Measurements from ENCODE around the gene ZNF804A. TPM values are rescaled to one million over a fixed set of nuclear protein-coding genes. Genes with fewer than 3 reads are reported as not detected.

The ZNF804A gene
- total and polyA plus RNA-seq, 5 donors from 2014 or later, result not detected

DNA sequence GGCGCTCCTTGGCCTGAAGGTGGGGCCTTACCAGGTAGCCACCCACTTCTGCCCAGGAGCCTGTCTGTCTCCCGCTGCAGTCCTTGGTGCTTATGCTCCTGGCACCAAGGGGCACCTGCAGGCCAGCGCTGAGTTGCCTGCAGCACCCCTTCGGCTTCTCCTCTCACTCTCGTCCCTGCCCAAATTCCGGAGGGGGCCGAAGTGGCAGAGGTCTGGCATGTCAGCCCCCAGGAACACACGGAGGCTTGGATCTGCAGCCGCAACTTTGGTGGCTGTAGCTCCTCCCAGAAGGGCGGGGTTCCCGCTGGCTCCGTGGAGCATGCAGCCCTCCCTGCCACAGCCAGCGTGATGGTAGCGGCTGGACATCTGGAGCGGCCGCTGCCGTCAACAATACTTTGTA, 37.7 kb upstream of the ZNF804A start:
- ATAC-seq (ENCODE audit: low read depth in 2 of 2) (no peak), DNase-seq (no peak)
- no peaks in the 10 kb centered on the region for H3K27me3 Mint-ChIP-seq
- no peak overlapping the region for H3K4me3 Mint-ChIP-seq
- H3K27me3 ChIP-seq (ENCODE audit: control insufficient read depth, insufficient read depth, low read length), result no peaks in the 10 kb centered on the region
- H3K27ac ChIP-seq (ENCODE audit: insufficient read depth, low read length, poor library complexity, severe bottlenecking), result no peak overlapping the region
- H3K4me1 ChIP-seq (ENCODE audit: control insufficient read depth, insufficient read depth, low read length, poor library complexity, severe bottlenecking), result no peaks in the 10 kb centered on the region
- no peaks in the 10 kb centered on the region for H3K36me3 ChIP-seq (ENCODE audit: control insufficient read depth, insufficient read depth, low read length)
- H3K36me3 Mint-ChIP-seq, result no peaks in the 10 kb centered on the region
- H3K9me3 Mint-ChIP-seq, result peaks cover 4 to 12% (median 8%) of the 10 kb centered on the region in 7 donors
- no peak overlapping the region for H3K4me3 ChIP-seq (ENCODE audit: low read depth, low read length)
- H3K9me3 ChIP-seq (ENCODE audit: control insufficient read depth in 2 of 2, low read length in 2 of 2), result peaks cover 0 to 4% of the 10 kb centered on the region in 2 experiments
- H3K27ac Mint-ChIP-seq, result no peak overlapping the region
- H3K4me1 Mint-ChIP-seq, result no peaks in the 10 kb centered on the region

DNA sequence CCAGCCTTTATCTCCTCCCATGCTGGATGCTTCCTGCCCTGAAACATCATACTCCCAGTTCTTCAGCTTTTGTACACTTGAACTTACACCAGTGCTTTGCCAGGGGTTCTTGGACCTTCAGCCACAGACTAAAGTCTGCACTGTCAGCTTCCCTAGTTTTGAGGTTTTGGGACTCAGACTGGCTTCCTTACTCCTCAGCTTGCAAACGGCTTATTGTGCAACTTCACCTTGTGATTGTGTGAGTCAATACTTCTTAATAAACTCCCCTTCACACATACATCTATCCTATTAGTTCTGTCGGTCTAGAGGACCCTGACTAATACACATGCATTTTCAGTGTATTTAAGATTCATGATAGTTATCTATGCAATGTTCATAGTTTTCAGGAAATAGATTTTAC, 35.8 kb upstream of the ZNF804A start:
- H3K27me3 Mint-ChIP-seq, result no peaks in the 10 kb centered on the region
- H3K4me3 Mint-ChIP-seq, result no peak overlapping the region
- no peaks in the 10 kb centered on the region for H3K36me3 Mint-ChIP-seq
- Histone ChIP-seq H3K36me3 (ENCODE audit: control insufficient read depth, insufficient read depth, low read length) (no peaks in the 10 kb centered on the region), H3K4me3 (ENCODE audit: low read depth, low read length) (no peak overlapping the region), H3K27ac (ENCODE audit: insufficient read depth, low read length, poor library complexity, severe bottlenecking) (no peak overlapping the region), H3K9me3 (ENCODE audit: control insufficient read depth in 2 of 2, low read length in 2 of 2) (peaks cover 0 to 4% of the 10 kb centered on the region in 2 experiments), H3K4me1 (ENCODE audit: control insufficient read depth, insufficient read depth, low read length, poor library complexity, severe bottlenecking) (no peaks in the 10 kb centered on the region), H3K27me3 (ENCODE audit: control insufficient read depth, insufficient read depth, low read length) (no peaks in the 10 kb centered on the region)
- ATAC-seq (ENCODE audit: low read depth in 2 of 2) (no peak), DNase-seq (no peak)
- H3K9me3 Mint-ChIP-seq, result peaks cover 4 to 17% (median 8%) of the 10 kb centered on the region in 7 donors
- no peak overlapping the region for H3K27ac Mint-ChIP-seq
- no peaks in the 10 kb centered on the region for H3K4me1 Mint-ChIP-seq

DNA sequence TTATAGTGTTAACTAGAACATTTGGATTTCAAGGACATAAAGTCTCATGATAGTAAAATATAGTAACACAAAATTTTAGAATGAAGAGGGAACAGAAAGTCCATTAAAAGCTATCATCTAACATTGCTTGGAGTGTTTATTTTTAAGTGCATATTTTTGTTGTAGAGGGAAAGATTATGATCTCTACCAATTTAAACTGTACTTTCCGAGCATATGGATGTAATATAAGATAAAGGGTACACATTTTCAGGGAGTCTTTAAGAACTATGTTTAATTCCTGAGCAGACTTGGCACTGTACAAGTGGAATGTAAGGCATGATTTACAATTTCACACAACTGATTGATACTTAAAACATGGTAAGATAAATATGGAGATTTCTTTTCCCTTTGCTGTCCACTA, 34.2 kb upstream of the ZNF804A start:
- Histone ChIP-seq H3K27ac (ENCODE audit: insufficient read depth, low read length, poor library complexity, severe bottlenecking) (no peak overlapping the region), H3K9me3 (ENCODE audit: control insufficient read depth in 2 of 2, low read length in 2 of 2) (peaks cover 0 to 4% of the 10 kb centered on the region in 2 experiments), H3K4me1 (ENCODE audit: control insufficient read depth, insufficient read depth, low read length, poor library complexity, severe bottlenecking) (no peaks in the 10 kb centered on the region), H3K36me3 (ENCODE audit: control insufficient read depth, insufficient read depth, low read length) (no peaks in the 10 kb centered on the region), H3K27me3 (ENCODE audit: control insufficient read depth, insufficient read depth, low read length) (no peaks in the 10 kb centered on the region), H3K4me3 (ENCODE audit: low read depth, low read length) (no peak overlapping the region)
- H3K27ac Mint-ChIP-seq, result no peak overlapping the region
- no peaks in the 10 kb centered on the region for H3K36me3 Mint-ChIP-seq
- no peak overlapping the region for H3K4me3 Mint-ChIP-seq
- ATAC-seq (ENCODE audit: low read depth in 2 of 2), result no peak
- peaks cover 2 to 17% (median 7%) of the 10 kb centered on the region in 7 donors for H3K9me3 Mint-ChIP-seq
- no peak for DNase-seq
- H3K27me3 Mint-ChIP-seq, result no peaks in the 10 kb centered on the region
- H3K4me1 Mint-ChIP-seq, result no peaks in the 10 kb centered on the region

DNA sequence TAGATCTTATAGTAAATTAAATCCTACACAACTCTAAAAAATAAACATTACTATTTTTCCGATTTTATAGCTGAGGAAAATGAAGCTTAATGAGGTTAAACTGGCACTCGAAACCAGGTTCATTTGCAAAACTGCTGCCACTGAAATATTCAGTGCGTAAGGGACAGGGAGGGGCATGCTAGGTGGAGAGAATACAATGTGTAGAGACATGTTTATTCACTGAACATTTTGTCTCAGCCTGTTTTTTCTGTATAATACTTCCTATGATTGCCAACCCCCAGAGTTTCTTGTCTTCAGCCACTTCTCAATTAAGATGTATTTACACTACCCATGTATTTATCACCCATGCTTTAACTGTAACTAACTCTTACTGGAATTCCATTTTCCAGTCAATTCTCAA, 31.6 kb upstream of the ZNF804A start:
- no peak overlapping the region for H3K4me3 ChIP-seq (ENCODE audit: low read depth, low read length)
- no peaks in the 10 kb centered on the region for H3K4me1 Mint-ChIP-seq
- no peaks in the 10 kb centered on the region for H3K9me3 ChIP-seq (ENCODE audit: control insufficient read depth in 2 of 2, low read length in 2 of 2)
- H3K27ac ChIP-seq (ENCODE audit: insufficient read depth, low read length, poor library complexity, severe bottlenecking), result no peak overlapping the region
- no peaks in the 10 kb centered on the region for H3K36me3 Mint-ChIP-seq
- H3K27me3 Mint-ChIP-seq, result no peaks in the 10 kb centered on the region
- no peak overlapping the region for H3K27ac Mint-ChIP-seq
- no peaks in the 10 kb centered on the region for H3K4me1 ChIP-seq (ENCODE audit: control insufficient read depth, insufficient read depth, low read length, poor library complexity, severe bottlenecking)
- ATAC-seq (ENCODE audit: low read depth in 2 of 2) (no peak), DNase-seq (no peak)
- H3K36me3 ChIP-seq (ENCODE audit: control insufficient read depth, insufficient read depth, low read length), result no peaks in the 10 kb centered on the region
- no peak overlapping the region for H3K4me3 Mint-ChIP-seq
- no peaks in the 10 kb centered on the region for H3K27me3 ChIP-seq (ENCODE audit: control insufficient read depth, insufficient read depth, low read length)
- peaks cover 2 to 9% (median 4%) of the 10 kb centered on the region in 7 donors for H3K9me3 Mint-ChIP-seq

DNA sequence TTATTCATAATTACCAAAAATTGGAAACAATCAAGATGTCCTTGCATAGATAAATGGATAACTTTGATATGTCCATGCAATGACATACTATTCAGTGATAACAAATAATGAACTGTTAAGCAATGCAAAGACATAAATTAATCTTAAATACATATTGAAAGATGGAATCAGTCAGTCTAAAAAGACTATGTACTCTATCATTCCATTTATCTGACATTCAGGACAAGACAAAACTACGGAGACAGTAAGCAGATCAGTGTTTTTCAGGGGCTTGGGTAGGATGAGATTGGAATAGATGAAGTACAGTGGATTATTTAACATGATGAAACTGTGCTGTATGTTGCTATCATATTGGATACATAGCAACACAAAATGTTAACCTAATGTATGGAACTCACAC, 21.3 kb upstream of the ZNF804A start:
- H3K4me3 Mint-ChIP-seq, result no peak overlapping the region
- no peak overlapping the region for H3K4me3 ChIP-seq (ENCODE audit: low read depth, low read length)
- H3K27ac Mint-ChIP-seq, result no peak overlapping the region
- no peak for ATAC-seq (ENCODE audit: low read depth in 2 of 2)
- no peak overlapping the region for H3K27ac ChIP-seq (ENCODE audit: insufficient read depth, low read length, poor library complexity, severe bottlenecking)
- H3K36me3 Mint-ChIP-seq, result no peaks in the 10 kb centered on the region
- no peaks in the 10 kb centered on the region for H3K27me3 ChIP-seq (ENCODE audit: control insufficient read depth, insufficient read depth, low read length)
- DNase-seq, result no peak
- H3K36me3 ChIP-seq (ENCODE audit: control insufficient read depth, insufficient read depth, low read length), result no peaks in the 10 kb centered on the region
- H3K4me1 Mint-ChIP-seq, result no peaks in the 10 kb centered on the region
- no peaks in the 10 kb centered on the region for H3K4me1 ChIP-seq (ENCODE audit: control insufficient read depth, insufficient read depth, low read length, poor library complexity, severe bottlenecking)
- no peaks in the 10 kb centered on the region for H3K9me3 ChIP-seq (ENCODE audit: control insufficient read depth in 2 of 2, low read length in 2 of 2)
- H3K27me3 Mint-ChIP-seq, result no peaks in the 10 kb centered on the region
- peaks cover 0 to 10% (median 2%) of the 10 kb centered on the region in 7 donors for H3K9me3 Mint-ChIP-seq

DNA sequence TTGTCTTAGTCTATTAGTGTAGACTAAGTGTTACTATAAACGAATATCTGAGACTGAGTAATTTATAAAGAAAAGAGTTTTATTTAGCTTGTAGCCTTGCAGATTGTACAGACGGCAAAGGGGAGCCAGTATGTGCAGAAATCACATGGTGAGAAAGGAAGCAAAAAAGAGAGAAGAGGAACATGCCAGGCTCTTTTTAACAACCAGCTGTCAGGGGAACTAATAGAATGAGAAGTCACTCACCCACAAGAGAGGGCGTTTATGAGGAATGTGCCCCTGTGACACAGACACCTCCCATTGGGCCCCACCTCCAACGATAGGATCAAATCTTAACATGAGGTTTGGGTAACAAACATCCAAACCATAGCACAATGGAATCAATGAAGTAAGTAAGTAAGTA, 20.6 kb upstream of the ZNF804A start:
- no peak overlapping the region for H3K4me3 Mint-ChIP-seq
- Histone ChIP-seq H3K36me3 (ENCODE audit: control insufficient read depth, insufficient read depth, low read length) (no peaks in the 10 kb centered on the region), H3K27ac (ENCODE audit: insufficient read depth, low read length, poor library complexity, severe bottlenecking) (no peak overlapping the region), H3K9me3 (ENCODE audit: control insufficient read depth in 2 of 2, low read length in 2 of 2) (no peaks in the 10 kb centered on the region), H3K4me3 (ENCODE audit: low read depth, low read length) (no peak overlapping the region), H3K27me3 (ENCODE audit: control insufficient read depth, insufficient read depth, low read length) (no peaks in the 10 kb centered on the region), H3K4me1 (ENCODE audit: control insufficient read depth, insufficient read depth, low read length, poor library complexity, severe bottlenecking) (no peaks in the 10 kb centered on the region)
- ATAC-seq (ENCODE audit: low read depth in 2 of 2) (no peak), DNase-seq (no peak)
- no peaks in the 10 kb centered on the region for H3K27me3 Mint-ChIP-seq
- H3K4me1 Mint-ChIP-seq, result no peaks in the 10 kb centered on the region
- no peak overlapping the region for H3K27ac Mint-ChIP-seq
- H3K36me3 Mint-ChIP-seq, result no peaks in the 10 kb centered on the region
- H3K9me3 Mint-ChIP-seq, result peaks cover 0 to 10% (median 2%) of the 10 kb centered on the region in 7 donors

DNA sequence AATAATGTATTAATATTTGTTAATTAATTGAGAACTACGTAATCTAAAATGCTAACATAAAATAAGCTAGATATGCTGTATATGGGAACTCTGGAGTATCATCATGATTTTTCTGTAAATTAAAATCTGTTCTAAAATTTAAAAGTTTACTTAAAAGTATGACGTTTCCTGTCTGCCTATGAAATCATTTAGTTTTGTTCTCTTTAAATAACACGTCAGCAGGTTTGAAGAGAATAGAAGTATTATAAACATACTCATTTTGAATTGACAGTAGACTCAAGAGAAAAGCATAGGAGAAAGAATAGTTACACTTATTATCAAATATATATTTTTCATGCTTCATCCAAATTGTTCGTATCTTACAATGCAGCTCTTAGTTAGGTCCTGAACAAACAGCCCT, 19.1 kb upstream of the ZNF804A start:
- H3K4me3 Mint-ChIP-seq, result no peak overlapping the region
- Histone ChIP-seq H3K4me3 (ENCODE audit: low read depth, low read length) (no peak overlapping the region), H3K4me1 (ENCODE audit: control insufficient read depth, insufficient read depth, low read length, poor library complexity, severe bottlenecking) (no peaks in the 10 kb centered on the region), H3K9me3 (ENCODE audit: control insufficient read depth in 2 of 2, low read length in 2 of 2) (no peaks in the 10 kb centered on the region), H3K27me3 (ENCODE audit: control insufficient read depth, insufficient read depth, low read length) (no peaks in the 10 kb centered on the region), H3K27ac (ENCODE audit: insufficient read depth, low read length, poor library complexity, severe bottlenecking) (no peak overlapping the region), H3K36me3 (ENCODE audit: control insufficient read depth, insufficient read depth, low read length) (no peaks in the 10 kb centered on the region)
- H3K27ac Mint-ChIP-seq, result no peak overlapping the region
- ATAC-seq (ENCODE audit: low read depth in 2 of 2) (no peak), DNase-seq (no peak)
- H3K36me3 Mint-ChIP-seq, result no peaks in the 10 kb centered on the region
- no peaks in the 10 kb centered on the region for H3K4me1 Mint-ChIP-seq
- no peaks in the 10 kb centered on the region for H3K27me3 Mint-ChIP-seq
- peaks cover 0 to 10% (median 1%) of the 10 kb centered on the region in 7 donors for H3K9me3 Mint-ChIP-seq

DNA sequence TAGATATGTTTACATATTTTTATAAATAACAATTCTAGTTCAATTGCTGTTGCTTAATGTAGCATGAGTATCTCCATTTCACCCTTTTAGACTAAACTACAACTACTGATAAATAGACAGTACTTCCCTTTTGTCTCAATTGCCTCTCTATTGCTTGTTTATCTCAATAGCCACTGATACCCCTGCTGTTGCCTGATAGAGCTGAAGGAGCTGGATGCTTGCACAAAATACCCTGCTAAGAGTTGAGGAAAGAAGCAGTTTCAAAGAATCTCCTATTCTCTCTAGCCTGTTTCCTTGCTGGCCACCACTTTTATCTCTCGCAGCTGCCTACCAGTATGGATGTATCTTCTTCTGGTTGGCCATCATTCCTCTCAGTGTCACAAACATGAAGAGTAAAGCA, 16.9 kb upstream of the ZNF804A start:
- Histone ChIP-seq H3K27ac (ENCODE audit: insufficient read depth, low read length, poor library complexity, severe bottlenecking) (no peak overlapping the region), H3K36me3 (ENCODE audit: control insufficient read depth, insufficient read depth, low read length) (no peaks in the 10 kb centered on the region), H3K4me3 (ENCODE audit: low read depth, low read length) (no peak overlapping the region), H3K27me3 (ENCODE audit: control insufficient read depth, insufficient read depth, low read length) (no peaks in the 10 kb centered on the region), H3K9me3 (ENCODE audit: control insufficient read depth in 2 of 2, low read length in 2 of 2) (no peaks in the 10 kb centered on the region), H3K4me1 (ENCODE audit: control insufficient read depth, insufficient read depth, low read length, poor library complexity, severe bottlenecking) (no peaks in the 10 kb centered on the region)
- ATAC-seq (ENCODE audit: low read depth in 2 of 2) (no peak), DNase-seq (no peak)
- no peak overlapping the region for H3K4me3 Mint-ChIP-seq
- no peaks in the 10 kb centered on the region for H3K4me1 Mint-ChIP-seq
- no peak overlapping the region for H3K27ac Mint-ChIP-seq
- peaks cover 0 to 5% (median 1%) of the 10 kb centered on the region in 7 donors for H3K9me3 Mint-ChIP-seq
- H3K27me3 Mint-ChIP-seq, result no peaks in the 10 kb centered on the region
- no peaks in the 10 kb centered on the region for H3K36me3 Mint-ChIP-seq
